H9 (cell line): ENCODE results near the gene NPHP4. TPM values are rescaled to one million over a fixed set of nuclear protein-coding genes. Genes with fewer than 3 reads are reported as not detected.

Experiments
- DNase-seq: peaks from one replicate; pipeline ENCODE4 v3.0.0-alpha.2; 2017
- H2AFZ ChIP-seq: one replicate; pipeline ENCODE4 v1.6.1; 2013; ENCODE audit warnings: mild to moderate bottlenecking, low read length, control low read depth, moderate library complexity
- H2AK5ac ChIP-seq: 2 replicates; pipeline ENCODE4 v1.6.1; 2013; ENCODE audit warnings: low read length, control low read depth, mixed read lengths; ENCODE audit not compliant: insufficient read length
- H2BK120ac ChIP-seq: one replicate; pipeline ENCODE4 v1.6.1; 2013; ENCODE audit warnings: low read depth, mild to moderate bottlenecking, low read length, control low read depth, inconsistent platforms; ENCODE audit not compliant: poor library complexity, severe bottlenecking
- H2BK12ac ChIP-seq: 2 replicates; pipeline ENCODE4 v1.6.1; 2013; ENCODE audit warnings: low read length, control low read depth, mixed read lengths, low read depth; ENCODE audit not compliant: insufficient read length
- H2BK15ac ChIP-seq: 2 replicates; pipeline ENCODE4 v1.6.1; 2013; ENCODE audit warnings: low read depth, low read length, control low read depth
- H2BK20ac ChIP-seq: one replicate; pipeline ENCODE4 v1.6.1; 2013; ENCODE audit warnings: low read depth, mild to moderate bottlenecking, low read length, control low read depth, inconsistent platforms; ENCODE audit not compliant: poor library complexity, severe bottlenecking
- H2BK5ac ChIP-seq: 2 replicates; pipeline ENCODE4 v1.6.1; 2013; ENCODE audit warnings: low read length, control low read depth, mixed read lengths; ENCODE audit not compliant: insufficient read length
- H3K14ac ChIP-seq: 2 replicates; pipeline ENCODE4 v1.6.1; 2013; ENCODE audit warnings: low read length, control low read depth; ENCODE audit not compliant: insufficient read depth
- H3K18ac ChIP-seq: 2 replicates; pipeline ENCODE4 v1.6.1; 2013; ENCODE audit warnings: low read depth, mild to moderate bottlenecking, mixed read lengths, low read length, control low read depth; ENCODE audit not compliant: insufficient read length
- H3K23ac ChIP-seq: 2 replicates; pipeline ENCODE4 v1.6.1; 2013; ENCODE audit warnings: low read length, control low read depth, mixed read lengths, low read depth; ENCODE audit not compliant: insufficient read length
- H3K23me2 ChIP-seq: 2 replicates; pipeline ENCODE4 v1.6.1; 2013; ENCODE audit warnings: low read depth, mild to moderate bottlenecking, mixed read lengths, low read length, control low read depth; ENCODE audit not compliant: insufficient read length, poor library complexity, severe bottlenecking
- H3K27ac ChIP-seq: 2 replicates; pipeline ENCODE4 v1.5.1; 2013; ENCODE audit warnings: low read length, control low read depth, mixed read lengths, low read depth; ENCODE audit not compliant: insufficient read length
- H3K27me3 ChIP-seq: 2 replicates; pipeline ENCODE4 v1.6.1; 2013; ENCODE audit warnings: low read length, control low read depth, inconsistent platforms; ENCODE audit not compliant: insufficient read depth
- H3K4ac ChIP-seq: 2 replicates; pipeline ENCODE4 v1.6.1; 2013; ENCODE audit warnings: low read depth, mild to moderate bottlenecking, control low read depth, inconsistent platforms, low read length, moderate library complexity
- H3K4me1 ChIP-seq: 2 replicates; pipeline ENCODE4 v1.6.1; 2013; ENCODE audit warnings: low read length, control low read depth, inconsistent platforms; ENCODE audit not compliant: insufficient read depth
- H3K4me2 ChIP-seq: 2 replicates; pipeline ENCODE4 v1.6.1; 2013; ENCODE audit warnings: low read length, control low read depth, mixed read lengths; ENCODE audit not compliant: insufficient read length, insufficient read depth
- H3K56ac ChIP-seq: 2 replicates; pipeline ENCODE4 v1.6.1; 2013; ENCODE audit warnings: low read depth, mild to moderate bottlenecking, mixed read lengths, low read length, control low read depth; ENCODE audit not compliant: insufficient read length
- H3K79me1 ChIP-seq: 2 replicates; pipeline ENCODE4 v1.6.1; 2013; ENCODE audit warnings: low read depth, mild to moderate bottlenecking, moderate library complexity, low read length, control low read depth, inconsistent platforms; ENCODE audit not compliant: insufficient read depth, poor library complexity, severe bottlenecking
- H3K79me2 ChIP-seq: 2 replicates; pipeline ENCODE4 v1.6.1; 2013; ENCODE audit warnings: low read length, control low read depth, inconsistent platforms; ENCODE audit not compliant: insufficient read depth
- H3K9ac ChIP-seq: 2 replicates; pipeline ENCODE4 v1.6.1; 2013; ENCODE audit warnings: low read length, control low read depth, mixed read lengths; ENCODE audit not compliant: insufficient read length; ENCODE audit errors: extremely low read depth
- H3K9me3 ChIP-seq: one replicate; pipeline ENCODE4 v1.6.1; 2013; ENCODE audit warnings: low read depth, low read length, inconsistent platforms; ENCODE audit not compliant: control insufficient read depth
- H3T11ph ChIP-seq: one replicate; pipeline ENCODE4 v1.6.1; 2013; ENCODE audit warnings: mild to moderate bottlenecking, low read length, control low read depth, inconsistent platforms
- H4K20me1 ChIP-seq: one replicate; pipeline ENCODE4 v1.6.1; 2013; ENCODE audit not compliant: control insufficient read depth, insufficient read length, insufficient read depth
- H4K5ac ChIP-seq: 2 replicates; pipeline ENCODE4 v1.6.1; 2013; ENCODE audit warnings: low read depth, mild to moderate bottlenecking, mixed read lengths, low read length, control low read depth; ENCODE audit not compliant: insufficient read length
- H4K8ac ChIP-seq: replicated peaks from 2 replicates; pipeline ENCODE4 v1.6.1; 2013; ENCODE audit warnings: low read length, control low read depth, mixed read lengths, low read depth; ENCODE audit not compliant: insufficient read length
- H4K91ac ChIP-seq: 2 replicates; pipeline ENCODE4 v1.6.1; 2013; ENCODE audit warnings: low read depth, mild to moderate bottlenecking, moderate library complexity, mixed read lengths, low read length, control low read depth; ENCODE audit not compliant: insufficient read length
- H3K27ac Mint-ChIP-seq, 3 experiments: 2 replicates in 2 of 3; 3 replicates in 1 of 3; pipeline ENCODE4 v1.8.0; 2020 to 2021; ENCODE audit warnings: mixed read lengths in 3 of 3, mild to moderate bottlenecking in 1 of 3, moderate library complexity in 1 of 3
- H3K27me3 Mint-ChIP-seq: 2 replicates; pipeline ENCODE4 v1.8.0; 2021; ENCODE audit warnings: low read depth, mild to moderate bottlenecking, moderate library complexity, mixed read lengths
- H3K36me3 Mint-ChIP-seq, 3 experiments: 2 replicates in 2 of 3; 3 replicates in 1 of 3; pipeline ENCODE4 v1.8.0; 2020 to 2021; ENCODE audit warnings: low read depth in 3 of 3, mixed read lengths in 3 of 3; ENCODE audit not compliant: insufficient read depth in 1 of 3
- H3K4me1 Mint-ChIP-seq, 2 experiments: 2 replicates each; pipeline ENCODE4 v1.8.0; 2020; ENCODE audit warnings: mixed read lengths in 2 of 2
- H3K4me3 Mint-ChIP-seq, 2 experiments: 2 replicates in 1 of 2; 3 replicates in 1 of 2; pipeline ENCODE4 v1.8.0; 2020 to 2021; ENCODE audit warnings: mild to moderate bottlenecking in 2 of 2, mixed read lengths in 2 of 2, moderate library complexity in 1 of 2
- H3K9me3 Mint-ChIP-seq, 2 experiments: 2 replicates in 1 of 2; 3 replicates in 1 of 2; pipeline ENCODE4 v1.8.0; 2020; ENCODE audit warnings: mild to moderate bottlenecking in 2 of 2, mixed read lengths in 2 of 2, moderate library complexity in 1 of 2
- WGBS: extraction: QIAGEN DNeasy Blood & Tissue Kit; methylation state at CpG from one replicate; pipeline ENCODE4 v1.1.7; 2013; ENCODE audit warnings: missing lambda C conversion rate, low lambda C conversion rate, mixed read lengths; ENCODE audit not compliant: insufficient read length; ENCODE audit errors: extremely low coverage; 5-methylcytosine and 5-hydroxymethylcytosine counted together
- total RNA-seq: library from RNA; stranded (reverse); gene quantifications from 2 replicates; pipeline ENCODE4 v1.2.1, GENCODE V29; 2021
- TF ChIP-seq, protein P1 (sequence below): fragments of 200-600 bp; sonication (generic); conservative IDR thresholded peaks from 3 replicates; pipeline ENCODE4 v1.8.0; 2021; ENCODE audit warnings: antibody characterized with exemption, mild to moderate bottlenecking

NPHP4 gene
- total RNA-seq, 1 experiment from 2014 or later: 17.6 TPM

DNA sequence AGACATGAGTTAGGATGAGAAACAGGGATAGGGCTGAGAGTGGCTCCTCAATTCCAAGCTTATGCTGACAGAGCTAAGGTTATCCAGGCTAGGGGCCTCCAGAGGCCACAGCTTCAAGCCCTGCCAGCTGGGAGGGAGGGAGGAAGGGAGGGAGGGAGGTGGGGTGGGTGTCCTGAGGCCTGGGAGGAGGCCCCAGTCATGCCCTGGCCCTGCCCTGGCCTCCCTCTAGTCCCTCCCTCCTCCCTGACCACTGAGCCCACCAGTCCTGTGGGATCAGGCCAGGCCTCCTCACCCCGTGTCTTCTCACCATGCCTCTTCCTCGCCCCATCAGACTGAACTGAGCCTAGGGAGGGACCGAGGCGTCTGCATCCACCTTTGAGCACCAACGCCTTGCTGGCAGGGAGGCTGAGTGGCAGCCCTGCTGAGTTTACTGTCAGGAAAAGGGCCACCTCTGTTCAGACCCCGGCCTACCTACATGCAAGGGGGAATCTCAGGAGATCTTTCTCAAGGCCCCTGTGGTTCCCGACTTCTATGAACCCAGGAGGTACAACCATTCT is 116.1 kb downstream of the NPHP4 start:
- Histone ChIP-seq H2BK5ac (no peak overlapping the region), H3K18ac (no peak overlapping the region), H3K9ac (no peak overlapping the region), H3K4me1 (no peaks in the 10 kb centered on the region), H3K4ac (no peak overlapping the region), H3K14ac (no peak overlapping the region), H3K79me2 (no peaks in the 10 kb centered on the region), H3K27me3 (no peaks in the 10 kb centered on the region), H3K23me2 (no peaks in the 10 kb centered on the region), H3K56ac (no peak overlapping the region), H3T11ph (no peak overlapping the region), H3K9me3 (no peaks in the 10 kb centered on the region), H2BK20ac (no peak overlapping the region), H3K79me1 (no peaks in the 10 kb centered on the region), H3K27ac (no peak overlapping the region), H4K5ac (no peak overlapping the region), H2BK120ac (no peak overlapping the region), H4K20me1 (no peaks in the 10 kb centered on the region), H3K23ac (no peak overlapping the region), H4K91ac (no peak overlapping the region), H2BK15ac (no peak overlapping the region), H2AFZ (no peak overlapping the region), H2AK5ac (no peak overlapping the region), H2BK12ac (no peak overlapping the region), H3K4me2 (no peak overlapping the region), H4K8ac (no peak overlapping the region)
- no peak overlapping the region for H3K4me3 Mint-ChIP-seq
- no peak for DNase-seq
- no CpG with 5 or more reads among the region's 7 CpGs for WGBS
- peaks cover 6% of the 10 kb centered on the region in 2 experiments; a peak in 4 of 5 replicates for H3K9me3 Mint-ChIP-seq
- H3K27me3 Mint-ChIP-seq: no peaks in the 10 kb centered on the region
- peak overlapping the region in 1 of 3 experiments; percentile 49; a peak in 1 of 7 replicates for H3K27ac Mint-ChIP-seq
- H3K4me1 Mint-ChIP-seq: no peaks in the 10 kb centered on the region; a peak in 1 of 4 replicates
- H3K36me3 Mint-ChIP-seq: peaks cover 26 to 43% (median 41%) of the 10 kb centered on the region in 3 experiments
- TF ChIP-seq, protein P1, sequence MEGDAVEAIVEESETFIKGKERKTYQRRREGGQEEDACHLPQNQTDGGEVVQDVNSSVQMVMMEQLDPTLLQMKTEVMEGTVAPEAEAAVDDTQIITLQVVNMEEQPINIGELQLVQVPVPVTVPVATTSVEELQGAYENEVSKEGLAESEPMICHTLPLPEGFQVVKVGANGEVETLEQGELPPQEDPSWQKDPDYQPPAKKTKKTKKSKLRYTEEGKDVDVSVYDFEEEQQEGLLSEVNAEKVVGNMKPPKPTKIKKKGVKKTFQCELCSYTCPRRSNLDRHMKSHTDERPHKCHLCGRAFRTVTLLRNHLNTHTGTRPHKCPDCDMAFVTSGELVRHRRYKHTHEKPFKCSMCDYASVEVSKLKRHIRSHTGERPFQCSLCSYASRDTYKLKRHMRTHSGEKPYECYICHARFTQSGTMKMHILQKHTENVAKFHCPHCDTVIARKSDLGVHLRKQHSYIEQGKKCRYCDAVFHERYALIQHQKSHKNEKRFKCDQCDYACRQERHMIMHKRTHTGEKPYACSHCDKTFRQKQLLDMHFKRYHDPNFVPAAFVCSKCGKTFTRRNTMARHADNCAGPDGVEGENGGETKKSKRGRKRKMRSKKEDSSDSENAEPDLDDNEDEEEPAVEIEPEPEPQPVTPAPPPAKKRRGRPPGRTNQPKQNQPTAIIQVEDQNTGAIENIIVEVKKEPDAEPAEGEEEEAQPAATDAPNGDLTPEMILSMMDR: no peak
